ENCODE measurements around the gene IGSF9B. TPM values are rescaled to one million over a fixed set of nuclear protein-coding genes. Genes with fewer than 3 reads are reported as not detected.

Gene IGSF9B
- total and polyA plus RNA-seq, 2 donors from 2014 or later = 0.86 to 10.4 TPM

- Histone ChIP-seq H3K36me3 (ENCODE audit: control insufficient read depth in 2 of 3, insufficient read depth in 3 of 3, low read length in 3 of 3) (no peaks in the 10 kb centered on the region), H3K27ac (ENCODE audit: low read depth in 2 of 2, low read length in 2 of 2) (no peak overlapping the region), H3K4me1 (ENCODE audit: control insufficient read depth in 2 of 3, insufficient read depth in 2 of 3, low read depth in 1 of 3, low read length in 3 of 3) (no peaks in the 10 kb centered on the region), H3K4me3 (ENCODE audit: low read length in 3 of 3) (no peak overlapping the region), H3K9ac (ENCODE audit: low read length in 3 of 3) (no peak overlapping the region), H3K9me3 (ENCODE audit: control insufficient read depth in 2 of 3, insufficient read depth in 1 of 3, low read length in 3 of 3) (no peaks in the 10 kb centered on the region), H3K27me3 (ENCODE audit: control insufficient read depth, insufficient read depth, low read length) (no peaks in the 10 kb centered on the region)
- intact Hi-C loops (cut with DNase I) = no loop called here
- DNase-seq = peak in 4 of 5 donors; percentile 47 to 78 (median 64)
- no peak for FAIRE-seq
- no peak for TF ChIP-seq CTCF (IDR thresholded peaks at IDR 0.05; ENCODE audit: borderline replicate concordance, extremely low read depth, insufficient read depth)
Measured at GRCh38 chr11:133895061-133895479, 61.7 kb downstream of the IGSF9B start.

GRCh38 chr11:133893381-133893780 lies 63.4 kb downstream of the IGSF9B start:
- no peak overlapping the region for H3K4me3 ChIP-seq (ENCODE audit: low read length in 3 of 3)
- FAIRE-seq (no peak), DNase-seq (no peak)
- no peaks in the 10 kb centered on the region for H3K27me3 ChIP-seq (ENCODE audit: control insufficient read depth, insufficient read depth, low read length)
- no peak overlapping the region for H3K9ac ChIP-seq (ENCODE audit: low read length in 3 of 3)
- H3K9me3 ChIP-seq (ENCODE audit: control insufficient read depth in 2 of 3, insufficient read depth in 1 of 3, low read length in 3 of 3) = no peaks in the 10 kb centered on the region
- H3K36me3 ChIP-seq (ENCODE audit: control insufficient read depth in 2 of 3, insufficient read depth in 3 of 3, low read length in 3 of 3) = no peaks in the 10 kb centered on the region
- intact Hi-C loops (cut with DNase I) = no loop called here
- H3K27ac ChIP-seq (ENCODE audit: low read depth in 2 of 2, low read length in 2 of 2) = no peak overlapping the region
- H3K4me1 ChIP-seq (ENCODE audit: control insufficient read depth in 2 of 3, insufficient read depth in 2 of 3, low read depth in 1 of 3, low read length in 3 of 3) = no peaks in the 10 kb centered on the region
- TF ChIP-seq CTCF (IDR thresholded peaks at IDR 0.05; ENCODE audit: borderline replicate concordance, extremely low read depth, insufficient read depth) = no peak

GRCh38 chr11:133892584-133893380 lies 64.0 kb downstream of the IGSF9B start:
- Histone ChIP-seq H3K4me1 (ENCODE audit: control insufficient read depth in 2 of 3, insufficient read depth in 2 of 3, low read depth in 1 of 3, low read length in 3 of 3) (no peaks in the 10 kb centered on the region), H3K27me3 (ENCODE audit: control insufficient read depth, insufficient read depth, low read length) (no peaks in the 10 kb centered on the region), H3K27ac (ENCODE audit: low read depth in 2 of 2, low read length in 2 of 2) (no peak overlapping the region), H3K9ac (ENCODE audit: low read length in 3 of 3) (no peak overlapping the region), H3K36me3 (ENCODE audit: control insufficient read depth in 2 of 3, insufficient read depth in 3 of 3, low read length in 3 of 3) (no peaks in the 10 kb centered on the region), H3K9me3 (ENCODE audit: control insufficient read depth in 2 of 3, insufficient read depth in 1 of 3, low read length in 3 of 3) (no peaks in the 10 kb centered on the region), H3K4me3 (ENCODE audit: low read length in 3 of 3) (no peak overlapping the region)
- TF ChIP-seq CTCF (IDR thresholded peaks at IDR 0.05; ENCODE audit: borderline replicate concordance, extremely low read depth, insufficient read depth) = no peak
- FAIRE-seq (no peak), DNase-seq (peak in 1 of 5 donors; percentile 33)
- intact Hi-C loops (cut with DNase I) = no loop called here

Data from kidney (tissue), 14 donors.